B cell (primary cell): Measurements from ENCODE around the gene HSPB9.

ENCODE experiments used
- CTCF ChIP-seq: fragments of 200-600 bp; IDR thresholded peaks from one replicate; pipeline ENCODE4 v1.8.0; 2022; ENCODE audit warnings: antibody characterized with exemption, mild to moderate bottlenecking
- EZH2 ChIP-seq: IDR thresholded peaks from 2 replicates; pipeline ENCODE4 v1.6.1; 2012; ENCODE audit warnings: borderline replicate concordance, low read depth, mild to moderate bottlenecking, moderate library complexity, low read length; ENCODE audit not compliant: insufficient read depth, poor library complexity, severe bottlenecking

- TF ChIP-seq EZH2 (no peak), CTCF (no peak)
These were observed 37.4 kb downstream of the HSPB9 start for GRCh38 chr17:42159796-42160530.
